Pancreas (tissue), 10 donors: Measurements from ENCODE around the gene PHF8. TPM values are rescaled to one million over a fixed set of nuclear protein-coding genes. Genes with fewer than 3 reads are reported as not detected.

Source experiments
- ATAC-seq, 4 donors: fragments of 200-7000 bp; cut with Tn5 transposase; one replicate each; pipeline versions ENCODE4 v1.8.0 to v1.9.1; 2020; ENCODE audit warnings: mild to moderate bottlenecking in 4 of 4, moderate library complexity in 4 of 4
- DNase-seq, 6 donors: peaks; one replicate each; pipeline ENCODE4 v3.0.0-alpha.2; 2020
- FAIRE-seq: peaks from 2 replicates; lab custom pipeline; 2012; peaks lifted over from hg19 to GRCh38; lab: Jason Lieb, UNC
- H3K27ac ChIP-seq, 4 donors: fragments of 200-600 bp; sonication (generic); 1 replicate in 3 of 4; 2 replicates in 1 of 4; pipeline versions ENCODE4 v1.5.0 to v1.8.0; 2020
- H3K27me3 ChIP-seq, 4 donors: fragments of 200-600 bp; one replicate each; pipeline ENCODE4 v1.8.0; 2021
- H3K36me3 ChIP-seq, 3 donors: fragments of 200-600 bp; sonication (generic) in 1 of 3; one replicate each; pipeline versions ENCODE4 v1.5.0 to v1.8.0; 2020 to 2021
- H3K4me1 ChIP-seq, 3 donors: fragments of 200-600 bp; one replicate each; pipeline ENCODE4 v1.8.0; 2021
- H3K4me3 ChIP-seq, 4 donors: fragments of 200-600 bp; sonication (generic) in 2 of 4; one replicate each; pipeline versions ENCODE4 v1.5.0 to v1.8.0; 2020 to 2021
- H3K9me3 ChIP-seq, 4 donors: fragments of 200-600 bp; one replicate each; pipeline ENCODE4 v1.8.0; 2021
- CTCF ChIP-seq, 4 donors: fragments of 200-600 bp; sonication (generic) in 3 of 4; IDR thresholded peaks; one replicate each; pipeline versions ENCODE4 v1.5.0 to v1.8.0; 2021; ENCODE audit warnings: antibody characterized with exemption in 4 of 4
- WGBS, 2 donors: extraction: QIAGEN DNeasy Blood & Tissue Kit; methylation state at CpG; one replicate each; pipeline ENCODE4 v1.1.7; 2013; 5-methylcytosine and 5-hydroxymethylcytosine counted together
- intact Hi-C, 3 donors: fragments of 100-400 bp; cut with DNase I; formaldehyde crosslinking; loops; one replicate each; pipeline versions ENCODE4 v1.11.1 to v1.14.2; 2022
- polyA plus RNA-seq, 2 donors: library from polyadenylated mRNA; stranded (reverse); fragments of 200-250 nt; gene quantifications; one replicate each; pipeline ENCODE4 v1.2.3, GENCODE V29; 2013
- total RNA-seq, 6 donors: library from RNA; stranded (reverse); fragmentation: NEBNext Ultra II Directional in 4 of 6; extraction: Animal tissue kit (Norgen Biotek cat#: 25700) in 4 of 6; gene quantifications; one replicate each; pipeline versions ENCODE4 v1.2.1 to v1.2.4, GENCODE V29; 2021 to 2023
- donor health status: healthy with polysubstance abuse.
- donor health status: DM: no; HTN: no; CAD: no; lungs with moderate emphysema.
- donor health status: DM: no; HTN: no; CAD: no.
- donor health status: control.
- donor health status: control.
- donor health status: Bipolar disorder and iron deficiency.
- donor health status: DM: yes; HTN: yes; CAD: no.
- donor health status: DM: no; HTN: no; CAD: no.
- donor health status: DM: no; HTN: no; CAD: no.
- donor health status: DM: yes; HTN: yes; CAD: no.

PHF8 gene
- total and polyA plus RNA-seq, 8 donors, result 10.9 to 21.3 (median 14.6) TPM

- DNase-seq (no peak), ATAC-seq (no peak), FAIRE-seq (no peak)
- Histone ChIP-seq H3K9me3 (no peaks in the 10 kb centered on the region), H3K4me3 (no peak overlapping the region), H3K36me3 (no peaks in the 10 kb centered on the region), H3K27me3 (no peaks in the 10 kb centered on the region), H3K27ac (no peak overlapping the region), H3K4me1 (no peaks in the 10 kb centered on the region)
- no peak for TF ChIP-seq CTCF (IDR thresholded peaks at IDR 0.05)
- intact Hi-C loops, result no loop called here
- 65 to 80% methylated on average over 3 of the region's 3 CpGs for WGBS, 2 donors
Observed at GRCh38 chrX:53895270-53895669, 149.0 kb downstream of the PHF8 start.

Other genes starting within 250 kb of the PHF8 start
- gene FAM120C, start 138.8 kb upstream of the PHF8 start, total RNA-seq, result 1 to 10 TPM; 3.4 to 7.3 (median 4.7) TPM
- gene FAM120C, start 138.8 kb upstream of the PHF8 start, polyA plus RNA-seq, result 1 to 10 TPM; 4.0 to 4.8 TPM